ENCODE results near the gene SHISAL2A. TPM values are rescaled to one million over a fixed set of nuclear protein-coding genes. Genes with fewer than 3 reads are reported as not detected.

SHISAL2A gene
- total and polyA plus RNA-seq, 2 of the 13 experiments (the other 11 are each of a cell fraction or from before 2014, with no cell fraction given), result not detected

GRCh38 chr1:52702886-52703787, 70.2 kb downstream of the SHISAL2A start (continued):
- peak in 1 of 2 experiments; percentile 31; a peak in 1 of 4 replicates for TF ChIP-seq EP300 (IDR thresholded peaks at IDR 0.05; ENCODE audit: low read depth in 2 of 2, low read length in 2 of 2)
- TF ChIP-seq EP300 (CRISPR knock-in tag; IDR thresholded peaks at IDR 0.05; ENCODE audit: borderline replicate concordance), result peak; percentile 33; the same call in 1 of the 2 replicates
- TF ChIP-seq ZNF10 (CRISPR knock-in tag; IDR thresholded peaks at IDR 0.05; ENCODE audit: borderline replicate concordance, low read depth), result no peak
- no peak for TF ChIP-seq ZBTB49 (CRISPR knock-in tag; IDR thresholded peaks at IDR 0.05; ENCODE audit: borderline replicate concordance)
- TF ChIP-seq NR2F2 (IDR thresholded peaks at IDR 0.05; ENCODE audit: borderline replicate concordance, low read depth), result no peak
- TF ChIP-seq EEA1 (CRISPR knock-in tag; IDR thresholded peaks at IDR 0.05; ENCODE audit: borderline replicate concordance), result peak; percentile 82; the same call in 1 of the 2 replicates
- TF ChIP-seq ZNF431 (CRISPR knock-in tag; IDR thresholded peaks at IDR 0.05; ENCODE audit: borderline replicate concordance, low read depth), result peak; percentile 97
- TF ChIP-seq ZNF121 (CRISPR knock-in tag; IDR thresholded peaks at IDR 0.05), result peak; percentile 60; the same call in 1 of the 2 replicates
- TF ChIP-seq AGO2 (optimal IDR thresholded peaks at IDR 0.05; ENCODE audit: low read depth, low read length), result peak; percentile 36
- TF ChIP-seq TEAD3 (CRISPR knock-in tag; optimal IDR thresholded peaks at IDR 0.05; ENCODE audit: borderline replicate concordance), result peak; percentile 12
- no peak for TF ChIP-seq ZNF577 (CRISPR knock-in tag; IDR thresholded peaks at IDR 0.05; ENCODE audit: borderline replicate concordance, low read depth)
- peak; percentile 96; the same call in 1 of the 2 replicates for TF ChIP-seq MYC (CRISPR knock-in tag; IDR thresholded peaks at IDR 0.05; ENCODE audit: borderline replicate concordance)
- TF ChIP-seq PHF21A (CRISPR knock-in tag; IDR thresholded peaks at IDR 0.05), result peak; percentile 92; the same call in 1 of the 2 replicates
- TF ChIP-seq, protein P1, sequence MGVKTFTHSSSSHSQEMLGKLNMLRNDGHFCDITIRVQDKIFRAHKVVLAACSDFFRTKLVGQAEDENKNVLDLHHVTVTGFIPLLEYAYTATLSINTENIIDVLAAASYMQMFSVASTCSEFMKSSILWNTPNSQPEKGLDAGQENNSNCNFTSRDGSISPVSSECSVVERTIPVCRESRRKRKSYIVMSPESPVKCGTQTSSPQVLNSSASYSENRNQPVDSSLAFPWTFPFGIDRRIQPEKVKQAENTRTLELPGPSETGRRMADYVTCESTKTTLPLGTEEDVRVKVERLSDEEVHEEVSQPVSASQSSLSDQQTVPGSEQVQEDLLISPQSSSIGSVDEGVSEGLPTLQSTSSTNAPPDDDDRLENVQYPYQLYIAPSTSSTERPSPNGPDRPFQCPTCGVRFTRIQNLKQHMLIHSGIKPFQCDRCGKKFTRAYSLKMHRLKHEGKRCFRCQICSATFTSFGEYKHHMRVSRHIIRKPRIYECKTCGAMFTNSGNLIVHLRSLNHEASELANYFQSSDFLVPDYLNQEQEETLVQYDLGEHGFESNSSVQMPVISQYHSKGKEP (CRISPR knock-in tag; IDR thresholded peaks at IDR 0.05), result no peak
- TF ChIP-seq RXRB (CRISPR knock-in tag; IDR thresholded peaks at IDR 0.05; ENCODE audit: borderline replicate concordance), result peak; percentile 68
- no peak for TF ChIP-seq NCOA5 (CRISPR knock-in tag; IDR thresholded peaks at IDR 0.05)
- peak; percentile 85; the same call in 1 of the 2 replicates for TF ChIP-seq TFDP1 (CRISPR knock-in tag; IDR thresholded peaks at IDR 0.05; ENCODE audit: borderline replicate concordance)
- peak; percentile 59; the same call in 1 of the 2 replicates for TF ChIP-seq FLYWCH1 (CRISPR knock-in tag; IDR thresholded peaks at IDR 0.05)
- TF ChIP-seq ZNF770 (CRISPR knock-in tag; IDR thresholded peaks at IDR 0.05), result peak; percentile 84
- peak; percentile 90; the same call in 1 of the 2 replicates for TF ChIP-seq TARDBP (CRISPR knock-in tag; IDR thresholded peaks at IDR 0.05)

Data from HepG2 (cell line).